Ishikawa (cell line): ENCODE data around the gene ZNF674.

Experiments
- CEBPB ChIP-seq: IDR thresholded peaks from 2 replicates; pipeline ENCODE4 v1.6.1; 2012
- CREB1 ChIP-seq: IDR thresholded peaks from 2 replicates; pipeline ENCODE4 v1.6.1; 2012; ENCODE audit warnings: low read depth
- EGR1 ChIP-seq: IDR thresholded peaks from 2 replicates; pipeline ENCODE4 v1.6.1; 2012
- EP300 ChIP-seq: IDR thresholded peaks from 2 replicates; pipeline ENCODE4 v1.6.1; 2012; ENCODE audit warnings: borderline replicate concordance
- FOXM1 ChIP-seq: IDR thresholded peaks from 2 replicates; pipeline ENCODE4 v1.6.1; 2012; ENCODE audit warnings: low read depth, borderline replicate concordance
- MAX ChIP-seq: IDR thresholded peaks from 2 replicates; pipeline ENCODE4 v1.6.1; 2012
- NFIC ChIP-seq: IDR thresholded peaks from 2 replicates; pipeline ENCODE4 v1.6.1; 2012
- RAD21 ChIP-seq: IDR thresholded peaks from 2 replicates; pipeline ENCODE4 v1.6.1; 2012; ENCODE audit warnings: low read depth
- REST ChIP-seq: IDR thresholded peaks from 2 replicates; pipeline ENCODE4 v1.6.1; 2012; ENCODE audit warnings: low read depth, mild to moderate bottlenecking
- TAF1 ChIP-seq: IDR thresholded peaks from 2 replicates; pipeline ENCODE4 v1.6.1; 2012; ENCODE audit warnings: low read depth, mild to moderate bottlenecking
- TCF12 ChIP-seq: IDR thresholded peaks from 2 replicates; pipeline ENCODE4 v1.6.1; 2012; ENCODE audit warnings: low read depth
- TEAD4 ChIP-seq: IDR thresholded peaks from 2 replicates; pipeline ENCODE4 v1.6.1; 2012
- YY1 ChIP-seq: IDR thresholded peaks from 2 replicates; pipeline ENCODE4 v1.6.1; 2012; ENCODE audit warnings: low read depth
- ZBTB7A ChIP-seq: IDR thresholded peaks from 2 replicates; pipeline ENCODE4 v1.6.1; 2012; ENCODE audit warnings: low read depth

- TF ChIP-seq EP300, result no peak
- no peak for TF ChIP-seq ZBTB7A
- peak; percentile 44 for TF ChIP-seq TAF1
- no peak for TF ChIP-seq REST
- TF ChIP-seq YY1, result no peak; the same call in 1 of the 2 replicates
- peak; percentile 4; the same call in 1 of the 2 replicates for TF ChIP-seq MAX
- TF ChIP-seq EGR1, result no peak
- no peak for TF ChIP-seq FOXM1
- TF ChIP-seq CREB1, result no peak
- no peak for TF ChIP-seq NFIC
- no peak for TF ChIP-seq CEBPB
- no peak for TF ChIP-seq TEAD4
- no peak for TF ChIP-seq RAD21
- TF ChIP-seq TCF12, result 0 out of 2 replicates have a peak, but pooled peaks have one; percentile 18
These were observed at the start of gene ZNF674 for GRCh38 chrX:46545111-46546005.
